ENCODE measurements around the gene MPZL1. TPM values are rescaled to one million over a fixed set of nuclear protein-coding genes. Genes with fewer than 3 reads are reported as not detected.

The MPZL1 gene
- total and polyA plus RNA-seq, 2 donors (not counting 1 experiment from before 2014, with no cell fraction given), result 81.4 to 158 TPM

DNA sequence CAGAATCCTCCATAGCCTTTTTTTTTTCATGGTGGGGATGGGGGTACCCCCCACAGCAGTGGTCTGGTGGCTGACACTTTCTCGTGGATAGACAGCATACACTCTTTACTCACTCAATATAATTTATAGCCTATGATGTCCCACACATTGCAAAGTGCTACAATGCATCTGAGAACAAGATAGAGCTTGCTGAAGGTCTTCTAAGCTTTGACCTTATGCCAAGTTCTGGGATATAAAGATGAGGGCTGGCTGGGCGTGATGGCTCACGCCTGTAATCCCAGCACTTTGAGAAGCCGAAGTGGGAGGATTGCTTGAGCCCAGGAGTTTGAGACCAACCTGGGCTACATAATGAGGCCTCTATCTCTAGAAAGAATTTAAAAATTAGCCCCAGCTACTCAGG is 78.0 kb downstream of the MPZL1 start:
- H3K9ac ChIP-seq (ENCODE audit: insufficient read depth, low read length), result no peak overlapping the region
- H3K4me1 ChIP-seq (ENCODE audit: control insufficient read depth, extremely low read depth, insufficient read depth, low read length), result peaks cover 14% of the 10 kb centered on the region
- H3K4me3 ChIP-seq (replicated peaks in 1 of 4; ENCODE audit: control extremely low read depth in 1 of 4, insufficient read depth in 1 of 4, low read depth in 3 of 4, low read length in 4 of 4), result no peak overlapping the region
- no peaks in the 10 kb centered on the region for H3K9me3 ChIP-seq (ENCODE audit: control insufficient read depth, insufficient read depth, low read depth, low read length)
- TF ChIP-seq, protein P1, sequence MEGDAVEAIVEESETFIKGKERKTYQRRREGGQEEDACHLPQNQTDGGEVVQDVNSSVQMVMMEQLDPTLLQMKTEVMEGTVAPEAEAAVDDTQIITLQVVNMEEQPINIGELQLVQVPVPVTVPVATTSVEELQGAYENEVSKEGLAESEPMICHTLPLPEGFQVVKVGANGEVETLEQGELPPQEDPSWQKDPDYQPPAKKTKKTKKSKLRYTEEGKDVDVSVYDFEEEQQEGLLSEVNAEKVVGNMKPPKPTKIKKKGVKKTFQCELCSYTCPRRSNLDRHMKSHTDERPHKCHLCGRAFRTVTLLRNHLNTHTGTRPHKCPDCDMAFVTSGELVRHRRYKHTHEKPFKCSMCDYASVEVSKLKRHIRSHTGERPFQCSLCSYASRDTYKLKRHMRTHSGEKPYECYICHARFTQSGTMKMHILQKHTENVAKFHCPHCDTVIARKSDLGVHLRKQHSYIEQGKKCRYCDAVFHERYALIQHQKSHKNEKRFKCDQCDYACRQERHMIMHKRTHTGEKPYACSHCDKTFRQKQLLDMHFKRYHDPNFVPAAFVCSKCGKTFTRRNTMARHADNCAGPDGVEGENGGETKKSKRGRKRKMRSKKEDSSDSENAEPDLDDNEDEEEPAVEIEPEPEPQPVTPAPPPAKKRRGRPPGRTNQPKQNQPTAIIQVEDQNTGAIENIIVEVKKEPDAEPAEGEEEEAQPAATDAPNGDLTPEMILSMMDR (conservative IDR thresholded peaks at IDR 0.05 in 1 of 2, IDR thresholded peaks at IDR 0.05 in 1 of 2; ENCODE audit: low read depth in 1 of 2, low read length in 2 of 2), result no peak
- TF ChIP-seq EZH2 (IDR thresholded peaks at IDR 0.05; ENCODE audit: low read length, missing control alignments), result no peak
- no peaks in the 10 kb centered on the region for H3K36me3 ChIP-seq (ENCODE audit: control insufficient read depth, insufficient read depth, low read length)
- DNase-seq (ENCODE audit: low read depth in 2 of 2), result no peak
- no peaks in the 10 kb centered on the region for H4K20me1 ChIP-seq (ENCODE audit: control insufficient read depth, extremely low read depth, insufficient read depth, low read length)
- no peaks in the 10 kb centered on the region for H3K79me2 ChIP-seq (ENCODE audit: control insufficient read depth, insufficient read depth, low read length)
- no peak overlapping the region for H2AFZ ChIP-seq (ENCODE audit: low read length)
- no peak overlapping the region for H3K4me2 ChIP-seq (ENCODE audit: extremely low read depth, insufficient read depth, low read length)
- H3K27ac ChIP-seq (ENCODE audit: insufficient read depth, low read length), result no peak overlapping the region
- H3K27me3 ChIP-seq (ENCODE audit: control insufficient read depth, insufficient read depth, low read length), result no peaks in the 10 kb centered on the region

DNA sequence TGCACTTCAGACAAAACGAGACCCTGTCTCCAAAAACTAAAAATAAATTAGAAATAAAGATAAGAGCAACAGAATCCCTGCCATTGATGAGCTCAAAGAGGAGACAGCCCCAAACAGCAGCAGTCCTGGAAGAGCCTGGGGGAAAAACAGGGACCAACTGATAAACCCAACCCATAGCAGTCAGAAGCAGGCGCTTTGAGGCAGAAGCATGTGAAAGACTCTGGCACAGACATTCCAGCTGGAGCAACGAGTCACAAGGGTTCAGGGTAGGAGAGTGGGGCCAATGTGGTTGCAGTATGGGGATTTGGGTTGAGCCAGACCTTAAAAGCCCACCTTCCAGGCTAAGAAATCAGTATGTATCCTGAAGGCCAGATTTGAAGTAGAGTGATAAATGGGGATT is 78.5 kb downstream of the MPZL1 start:
- no peaks in the 10 kb centered on the region for H3K79me2 ChIP-seq (ENCODE audit: control insufficient read depth, insufficient read depth, low read length)
- H3K9ac ChIP-seq (ENCODE audit: insufficient read depth, low read length), result no peak overlapping the region
- H2AFZ ChIP-seq (ENCODE audit: low read length), result no peak overlapping the region
- no peaks in the 10 kb centered on the region for H3K27me3 ChIP-seq (ENCODE audit: control insufficient read depth, insufficient read depth, low read length)
- no peak for DNase-seq (ENCODE audit: low read depth in 2 of 2)
- H4K20me1 ChIP-seq (ENCODE audit: control insufficient read depth, extremely low read depth, insufficient read depth, low read length), result no peaks in the 10 kb centered on the region
- H3K9me3 ChIP-seq (ENCODE audit: control insufficient read depth, insufficient read depth, low read depth, low read length), result no peaks in the 10 kb centered on the region
- peaks cover 19% of the 10 kb centered on the region for H3K4me1 ChIP-seq (ENCODE audit: control insufficient read depth, extremely low read depth, insufficient read depth, low read length)
- H3K4me2 ChIP-seq (ENCODE audit: extremely low read depth, insufficient read depth, low read length), result no peak overlapping the region
- H3K36me3 ChIP-seq (ENCODE audit: control insufficient read depth, insufficient read depth, low read length), result no peaks in the 10 kb centered on the region
- TF ChIP-seq, protein P1 (conservative IDR thresholded peaks at IDR 0.05 in 1 of 2, IDR thresholded peaks at IDR 0.05 in 1 of 2; ENCODE audit: low read depth in 1 of 2, low read length in 2 of 2), result no peak
- TF ChIP-seq EZH2 (IDR thresholded peaks at IDR 0.05; ENCODE audit: low read length, missing control alignments), result no peak
- H3K4me3 ChIP-seq (replicated peaks in 1 of 4; ENCODE audit: control extremely low read depth in 1 of 4, insufficient read depth in 1 of 4, low read depth in 3 of 4, low read length in 4 of 4), result no peak overlapping the region
- no peak overlapping the region for H3K27ac ChIP-seq (ENCODE audit: insufficient read depth, low read length)

DNA sequence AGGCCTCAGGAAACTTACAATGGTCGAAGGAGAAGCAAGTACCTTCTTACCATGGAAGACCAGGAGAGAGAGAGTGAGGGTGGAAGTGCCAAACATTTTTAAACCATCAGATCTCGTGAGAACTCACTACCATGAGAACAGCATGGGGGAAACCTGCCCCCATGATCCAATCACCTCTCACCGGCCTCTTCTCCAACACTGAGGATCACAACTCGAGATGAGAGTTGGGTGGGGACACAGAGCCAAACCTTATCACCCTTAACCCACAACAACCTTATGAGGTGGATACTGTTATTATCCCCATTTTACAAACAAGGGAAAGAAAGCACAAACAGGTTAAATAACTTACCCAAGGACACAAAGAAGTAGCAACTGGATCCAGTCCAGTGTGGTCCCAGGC is 80.5 kb downstream of the MPZL1 start:
- no peaks in the 10 kb centered on the region for H3K79me2 ChIP-seq (ENCODE audit: control insufficient read depth, insufficient read depth, low read length)
- no peaks in the 10 kb centered on the region for H3K9me3 ChIP-seq (ENCODE audit: control insufficient read depth, insufficient read depth, low read depth, low read length)
- H3K27ac ChIP-seq (ENCODE audit: insufficient read depth, low read length), result no peak overlapping the region
- no peaks in the 10 kb centered on the region for H3K36me3 ChIP-seq (ENCODE audit: control insufficient read depth, insufficient read depth, low read length)
- DNase-seq (ENCODE audit: low read depth in 2 of 2), result no peak
- H3K4me1 ChIP-seq (ENCODE audit: control insufficient read depth, extremely low read depth, insufficient read depth, low read length), result peaks cover 14% of the 10 kb centered on the region
- H3K4me3 ChIP-seq (replicated peaks in 1 of 4; ENCODE audit: control extremely low read depth in 1 of 4, insufficient read depth in 1 of 4, low read depth in 3 of 4, low read length in 4 of 4), result no peak overlapping the region
- TF ChIP-seq, protein P1 (conservative IDR thresholded peaks at IDR 0.05 in 1 of 2, IDR thresholded peaks at IDR 0.05 in 1 of 2; ENCODE audit: low read depth in 1 of 2, low read length in 2 of 2), result no peak
- TF ChIP-seq EZH2 (IDR thresholded peaks at IDR 0.05; ENCODE audit: low read length, missing control alignments), result no peak
- H4K20me1 ChIP-seq (ENCODE audit: control insufficient read depth, extremely low read depth, insufficient read depth, low read length), result no peaks in the 10 kb centered on the region
- H3K9ac ChIP-seq (ENCODE audit: insufficient read depth, low read length), result no peak overlapping the region
- H3K27me3 ChIP-seq (ENCODE audit: control insufficient read depth, insufficient read depth, low read length), result no peaks in the 10 kb centered on the region
- no peak overlapping the region for H3K4me2 ChIP-seq (ENCODE audit: extremely low read depth, insufficient read depth, low read length)
- no peak overlapping the region for H2AFZ ChIP-seq (ENCODE audit: low read length)
